ENCODE results near the gene RCC1. TPM values are rescaled to one million over a fixed set of nuclear protein-coding genes. Genes with fewer than 3 reads are reported as not detected.
"Not testable (repeated sequence)": the region's sequence is repeated elsewhere in the genome, so short reads cannot be mapped to it uniquely, and the experiment has no call there.

Gene RCC1
- total RNA-seq, 1 donor from 2014 or later = 46.3 TPM

- H3K4me3 ChIP-seq (ENCODE audit: low read depth, low read length) = no peak overlapping the region
- DNase-seq (ENCODE audit: low read depth) = no peak
- TF ChIP-seq, protein P1, sequence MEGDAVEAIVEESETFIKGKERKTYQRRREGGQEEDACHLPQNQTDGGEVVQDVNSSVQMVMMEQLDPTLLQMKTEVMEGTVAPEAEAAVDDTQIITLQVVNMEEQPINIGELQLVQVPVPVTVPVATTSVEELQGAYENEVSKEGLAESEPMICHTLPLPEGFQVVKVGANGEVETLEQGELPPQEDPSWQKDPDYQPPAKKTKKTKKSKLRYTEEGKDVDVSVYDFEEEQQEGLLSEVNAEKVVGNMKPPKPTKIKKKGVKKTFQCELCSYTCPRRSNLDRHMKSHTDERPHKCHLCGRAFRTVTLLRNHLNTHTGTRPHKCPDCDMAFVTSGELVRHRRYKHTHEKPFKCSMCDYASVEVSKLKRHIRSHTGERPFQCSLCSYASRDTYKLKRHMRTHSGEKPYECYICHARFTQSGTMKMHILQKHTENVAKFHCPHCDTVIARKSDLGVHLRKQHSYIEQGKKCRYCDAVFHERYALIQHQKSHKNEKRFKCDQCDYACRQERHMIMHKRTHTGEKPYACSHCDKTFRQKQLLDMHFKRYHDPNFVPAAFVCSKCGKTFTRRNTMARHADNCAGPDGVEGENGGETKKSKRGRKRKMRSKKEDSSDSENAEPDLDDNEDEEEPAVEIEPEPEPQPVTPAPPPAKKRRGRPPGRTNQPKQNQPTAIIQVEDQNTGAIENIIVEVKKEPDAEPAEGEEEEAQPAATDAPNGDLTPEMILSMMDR (conservative IDR thresholded peaks at IDR 0.05; ENCODE audit: low read depth, low read length) = no peak
Observed at GRCh38 chr1:28519946-28520725, 14.3 kb downstream of the RCC1 start.

DNA sequence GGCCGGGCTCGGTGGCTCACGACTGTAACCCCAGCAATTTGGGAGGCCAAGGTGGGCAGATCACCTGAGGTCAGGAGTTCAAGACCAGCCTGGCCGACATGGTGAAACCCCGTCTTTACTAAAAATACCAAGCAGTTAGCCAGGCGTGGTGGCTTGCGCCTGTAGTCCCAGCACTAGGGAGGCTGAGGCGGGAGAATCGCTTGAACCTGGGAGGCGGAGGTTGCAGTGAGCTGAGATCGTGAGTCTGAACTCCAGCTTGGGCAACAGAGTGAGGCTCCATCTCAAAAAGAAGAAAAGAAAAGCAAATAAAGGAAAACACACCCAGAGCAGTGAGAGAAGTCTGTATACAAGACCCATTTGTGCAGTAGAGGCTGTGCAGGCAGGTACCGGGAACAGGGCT lies 15.0 kb downstream of the RCC1 start:
- not testable (repeated sequence) for DNase-seq (ENCODE audit: low read depth); H3K4me3 ChIP-seq (ENCODE audit: low read depth, low read length)

DNA sequence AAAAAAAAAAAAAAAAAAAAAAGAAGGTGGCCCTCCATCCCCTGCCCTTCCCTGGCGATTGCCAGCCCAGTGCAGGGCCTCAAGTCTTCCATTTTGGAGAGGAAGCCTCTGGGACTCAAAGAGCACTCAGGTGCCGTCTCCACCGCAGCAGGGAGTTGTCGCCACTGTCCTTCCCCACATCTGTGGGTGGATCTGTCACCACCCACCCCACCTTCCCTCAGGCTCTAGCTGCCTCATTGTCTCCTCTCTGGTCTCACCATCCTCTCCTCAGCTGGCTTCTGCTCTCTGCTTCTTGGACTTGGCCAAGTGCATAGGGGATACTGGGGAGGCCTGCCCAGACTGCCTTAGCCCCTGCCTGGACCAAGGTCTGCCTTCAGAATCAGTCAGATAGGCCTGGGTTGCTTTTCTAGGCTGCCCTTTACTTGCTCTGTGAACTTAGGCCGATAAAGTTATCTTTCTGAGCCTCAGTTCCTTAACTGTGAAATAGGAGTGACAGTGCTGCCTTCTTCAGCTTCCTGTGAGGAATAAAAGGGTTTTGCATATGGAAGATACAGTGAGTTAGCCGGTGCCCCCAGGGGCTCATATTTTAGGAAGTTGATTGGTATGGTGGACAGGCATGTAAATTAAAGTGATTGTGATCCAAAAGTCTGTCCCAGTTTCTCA lies 15.8 kb downstream of the RCC1 start:
- TF ChIP-seq, protein P1 (conservative IDR thresholded peaks at IDR 0.05; ENCODE audit: low read depth, low read length) = no peak
- no peak for DNase-seq (ENCODE audit: low read depth)
- H3K4me3 ChIP-seq (ENCODE audit: low read depth, low read length) = no peak overlapping the region

GRCh38 chr1:28522537-28522936 lies 16.7 kb downstream of the RCC1 start:
- DNase-seq (ENCODE audit: low read depth) = not testable (repeated sequence)

GRCh38 chr1:28525002-28525642 lies 19.3 kb downstream of the RCC1 start:
- not testable (repeated sequence) for H3K4me3 ChIP-seq (ENCODE audit: low read depth, low read length); DNase-seq (ENCODE audit: low read depth)

More at GRCh38 chr1:28522537-28522936, 16.7 kb downstream of the RCC1 start:
- H3K4me3 ChIP-seq (ENCODE audit: low read depth, low read length) = not testable (repeated sequence)

DNA sequence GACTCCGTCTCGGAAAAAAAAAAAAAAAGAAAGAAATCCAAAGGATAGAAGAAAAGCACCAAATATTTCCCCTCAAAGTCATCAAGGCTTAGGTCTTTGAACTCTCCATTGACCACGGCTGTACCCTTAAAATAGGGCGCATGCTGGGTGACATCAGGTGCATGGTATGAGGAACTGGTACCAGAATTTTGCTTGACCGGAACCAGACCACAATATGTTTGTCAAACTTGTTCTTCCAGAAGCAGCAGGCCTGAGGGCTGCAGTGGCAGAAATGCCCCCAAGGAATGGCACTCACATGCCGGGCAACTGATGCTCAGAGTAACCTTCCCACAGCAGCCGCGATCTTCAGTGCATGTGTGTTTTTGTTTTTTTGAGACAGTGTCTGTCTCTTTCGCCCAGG lies 21.0 kb downstream of the RCC1 start:
- TF ChIP-seq, protein P1 (conservative IDR thresholded peaks at IDR 0.05; ENCODE audit: low read depth, low read length) = no peak
- H3K4me3 ChIP-seq (ENCODE audit: low read depth, low read length) = no peak overlapping the region
- peak; percentile 78 for DNase-seq (ENCODE audit: low read depth)

- no peak for DNase-seq (ENCODE audit: low read depth)
- TF ChIP-seq, protein P1 (conservative IDR thresholded peaks at IDR 0.05; ENCODE audit: low read depth, low read length) = no peak
- H3K4me3 ChIP-seq (ENCODE audit: low read depth, low read length) = no peak overlapping the region
Observed at GRCh38 chr1:28530456-28530855, 24.6 kb downstream of the RCC1 start.

DNA sequence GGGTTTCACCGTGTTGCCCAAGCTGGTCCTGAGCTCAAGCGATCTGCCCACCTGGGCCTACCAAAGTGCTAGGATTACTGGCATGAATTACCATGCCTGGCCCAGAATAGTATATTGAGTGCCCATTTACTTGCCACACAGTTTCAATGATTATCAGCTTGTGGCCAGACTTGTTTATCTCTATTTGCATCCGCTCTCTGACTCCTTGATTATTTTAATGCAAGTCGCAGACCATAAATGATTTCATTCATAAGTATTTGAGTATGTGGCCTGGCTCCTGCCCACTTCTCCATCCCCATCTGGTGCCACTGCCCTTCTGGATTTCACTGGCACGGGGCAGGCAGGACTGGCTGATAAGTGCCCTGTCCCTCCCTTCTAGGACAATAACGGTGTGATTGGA lies 28.8 kb downstream of the RCC1 start:
- TF ChIP-seq, protein P1 (conservative IDR thresholded peaks at IDR 0.05; ENCODE audit: low read depth, low read length) = no peak
- DNase-seq (ENCODE audit: low read depth) = no peak
- no peak overlapping the region for H3K4me3 ChIP-seq (ENCODE audit: low read depth, low read length)
